ENCODE measurements around the gene GPR4.
"Not testable (repeated sequence)": the region's sequence is repeated elsewhere in the genome, so short reads cannot be mapped to it uniquely, and the experiment has no call there.

The GPR4 gene

DNA sequence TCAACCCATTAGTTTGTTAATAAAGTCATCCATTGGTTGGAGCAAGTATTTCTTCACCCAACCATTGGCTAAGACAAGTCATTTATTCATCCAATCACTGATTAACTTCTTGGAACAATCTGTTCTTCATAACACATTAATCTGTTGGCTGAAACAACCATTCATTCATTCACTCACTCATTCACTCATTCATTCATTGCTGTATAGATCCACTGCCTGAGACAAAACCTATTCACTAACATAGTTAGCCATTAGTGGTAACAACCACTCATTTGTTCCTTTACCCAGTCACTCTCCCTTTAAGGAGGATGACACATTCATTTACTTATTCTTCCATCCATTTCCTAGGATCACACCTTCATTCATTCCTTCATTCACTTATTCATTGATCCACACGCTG lies 22.0 kb upstream of the GPR4 start:
- DNase-seq (ENCODE audit: low read depth, low spot score): no peak

DNA sequence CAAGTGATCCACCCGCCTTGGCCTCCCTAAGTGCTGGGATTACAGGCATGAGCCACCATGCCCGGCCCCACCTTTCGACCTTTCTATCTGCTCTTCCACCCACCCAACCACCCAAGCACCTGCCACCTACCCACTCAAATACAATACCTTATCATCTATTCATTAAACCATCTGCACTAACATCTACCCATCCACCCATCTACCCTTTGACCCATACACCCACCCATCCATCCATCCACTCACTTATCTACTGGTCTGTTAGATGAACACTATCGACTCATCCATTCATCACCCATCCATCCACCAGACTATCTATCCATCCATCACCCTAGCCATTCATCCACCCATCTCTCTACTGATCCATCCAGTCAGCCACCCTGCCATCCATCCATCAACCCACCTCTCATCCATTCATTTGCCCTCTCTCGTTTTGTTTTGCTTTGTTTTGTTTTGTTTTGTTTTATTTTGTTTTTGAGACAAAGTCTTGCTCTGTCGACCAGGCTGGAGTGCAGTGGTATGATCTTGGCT lies 20.0 kb upstream of the GPR4 start:
- DNase-seq (ENCODE audit: low read depth, low spot score): no peak

DNA sequence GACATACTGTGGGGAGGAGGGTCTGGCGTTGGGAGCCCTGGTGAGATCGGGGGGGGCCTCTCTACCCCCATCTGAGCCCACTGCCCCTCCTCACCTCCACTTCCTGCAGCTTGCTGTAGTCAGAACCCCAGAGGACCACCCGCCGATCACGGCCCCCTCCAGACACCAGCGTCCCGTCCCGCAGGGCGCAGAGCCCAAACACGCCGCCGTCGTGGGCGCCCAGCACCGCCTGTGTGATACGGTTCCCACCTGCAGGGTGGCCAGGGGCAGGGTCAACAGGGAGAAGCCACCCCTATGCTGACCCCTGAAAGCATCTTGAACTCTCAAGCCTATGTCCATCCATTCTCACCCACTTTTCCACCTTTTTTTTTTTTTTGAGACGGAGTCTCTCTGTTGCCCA lies 19.4 kb upstream of the GPR4 start:
- no peak for DNase-seq (ENCODE audit: low read depth, low spot score)

DNA sequence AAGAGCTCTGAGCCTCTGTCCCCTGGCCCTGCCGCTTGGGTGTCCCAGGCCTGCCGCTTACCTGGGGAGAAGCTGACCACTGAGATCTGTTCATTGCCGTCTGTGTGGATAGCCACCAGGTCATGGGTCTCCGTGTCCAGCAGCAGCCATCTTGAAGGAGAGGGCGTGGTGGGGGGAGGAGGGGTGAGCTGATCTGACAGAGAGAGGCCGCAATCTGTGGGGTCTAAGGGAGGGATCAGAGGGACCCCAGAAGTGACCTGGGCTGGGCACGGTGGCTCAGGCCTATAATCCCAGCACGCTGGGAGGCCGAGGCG lies 14.6 kb upstream of the GPR4 start:
- DNase-seq (ENCODE audit: low read depth, low spot score): no peak

DNA sequence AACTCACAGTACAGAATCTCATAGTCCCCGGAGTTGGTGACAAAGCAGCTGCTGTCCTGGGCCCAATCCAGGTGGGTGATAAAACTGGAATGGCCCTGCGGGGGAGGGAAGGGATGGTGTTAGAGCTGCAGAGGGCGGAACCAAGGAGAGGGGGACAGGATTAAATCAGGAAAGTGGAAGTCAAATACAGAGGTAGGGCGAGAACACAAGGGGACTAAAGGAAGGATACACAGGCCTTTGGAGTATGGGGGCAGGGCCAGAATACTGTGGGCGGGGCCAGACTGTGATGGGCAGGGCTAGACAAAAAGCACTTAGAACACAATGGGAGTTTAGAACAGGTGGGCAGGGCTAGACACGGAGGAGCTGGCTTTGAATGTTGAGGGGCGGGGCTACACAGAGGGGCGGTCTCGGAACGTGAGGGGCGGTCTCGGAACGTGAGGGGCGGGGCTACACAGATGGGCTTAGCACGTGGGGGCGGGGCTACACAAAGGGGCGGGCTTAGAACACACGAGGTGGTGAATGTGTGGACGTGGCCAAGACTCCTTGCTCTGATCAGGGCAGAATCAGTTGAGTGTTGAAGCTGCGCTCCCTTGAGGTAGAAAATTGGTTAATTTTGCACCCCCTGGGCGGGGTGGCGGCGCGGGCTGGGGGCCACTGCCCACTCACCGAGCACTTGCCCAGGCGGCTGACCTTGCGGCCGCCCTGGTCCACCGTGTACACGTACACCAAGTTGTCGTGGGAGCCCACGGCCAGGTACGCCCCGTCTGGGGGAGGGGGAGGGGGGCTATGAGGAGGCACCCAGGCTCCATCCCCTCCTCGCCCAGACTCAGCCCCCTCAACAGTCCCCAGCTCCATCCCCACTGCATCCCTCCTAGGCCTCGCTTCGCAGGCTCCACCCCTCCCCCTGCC lies 14.0 kb upstream of the GPR4 start:
- peak; percentile 90 for DNase-seq (ENCODE audit: low read depth, low spot score)

DNA sequence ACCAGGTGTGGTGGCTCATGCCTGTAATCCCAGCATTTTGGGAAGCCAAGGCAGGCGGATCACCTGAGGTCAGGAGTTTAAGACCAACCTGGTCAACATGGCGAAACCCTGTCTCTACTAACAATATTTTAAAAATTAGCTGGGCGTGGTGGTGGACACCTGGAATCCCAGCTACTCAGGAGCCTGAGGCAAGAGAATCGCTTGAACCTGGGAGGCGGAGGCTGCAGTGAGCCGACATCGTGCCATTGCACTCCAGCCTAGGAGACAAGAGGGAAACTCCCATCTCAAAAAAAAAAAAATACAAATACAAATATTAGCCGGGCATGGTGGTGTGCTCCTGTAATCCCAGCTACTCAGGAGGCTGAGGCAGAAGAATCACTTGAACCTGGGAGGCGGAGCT lies 13.0 kb upstream of the GPR4 start:
- not testable (repeated sequence) for DNase-seq (ENCODE audit: low read depth, low spot score)

DNA sequence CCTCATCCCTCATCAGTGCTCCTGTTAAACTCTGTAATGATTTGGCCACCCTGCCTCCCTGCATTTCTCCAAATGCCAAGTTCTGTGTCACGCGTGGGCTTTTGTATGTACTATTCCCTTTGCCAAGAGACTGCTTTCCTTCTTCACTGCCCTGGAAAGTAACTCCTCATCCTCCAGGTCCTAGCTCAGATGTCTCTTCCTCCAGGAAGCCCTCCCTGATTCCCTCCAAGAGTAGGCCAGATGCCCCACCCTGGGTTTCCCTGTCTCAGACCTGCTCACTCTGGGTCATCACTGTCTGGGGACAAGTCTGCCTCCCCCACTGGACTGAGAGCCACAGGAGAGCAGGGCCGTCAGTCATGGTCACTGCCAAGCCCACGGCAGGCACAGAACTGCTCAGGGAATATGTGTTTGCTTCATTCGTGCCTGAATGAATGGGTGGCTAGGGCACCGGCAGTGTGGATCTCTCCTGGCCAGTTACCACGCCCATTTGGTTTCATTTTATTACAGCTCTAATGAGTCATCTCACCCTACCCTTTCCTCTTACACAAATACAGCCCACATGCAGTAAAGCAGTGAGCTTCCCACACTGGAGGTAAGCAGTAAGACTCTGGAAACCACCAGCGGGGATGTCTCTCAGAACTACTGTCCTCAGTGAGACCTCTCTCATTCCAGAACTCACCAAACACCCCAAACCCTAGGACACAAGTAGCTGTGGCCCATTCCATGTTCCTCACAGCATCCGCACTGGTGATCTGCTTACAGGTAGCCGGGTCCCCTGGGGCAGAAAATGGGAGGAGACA lies 12.1 kb upstream of the GPR4 start:
- DNase-seq (ENCODE audit: low read depth, low spot score): no peak

DNA sequence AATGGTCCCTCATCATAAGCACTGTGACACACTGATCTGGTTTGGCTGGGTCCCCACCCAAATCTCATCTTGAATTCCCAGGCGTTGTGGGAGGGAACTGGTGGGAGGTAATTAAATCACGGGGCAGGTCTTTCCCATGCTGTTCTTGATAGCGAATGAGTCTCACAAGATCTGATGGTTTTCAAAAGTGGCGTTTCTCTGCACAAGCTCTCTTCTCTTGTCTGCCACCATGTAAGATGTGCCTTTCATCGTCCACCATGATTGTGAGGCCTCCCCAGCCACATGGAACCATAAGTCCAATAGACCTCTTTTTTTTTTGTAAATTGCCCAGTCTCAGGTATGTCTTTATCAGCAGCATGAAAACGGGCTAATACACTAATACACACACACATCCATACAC lies 6.9 kb upstream of the GPR4 start:
- no peak for DNase-seq (ENCODE audit: low read depth, low spot score)

DNA sequence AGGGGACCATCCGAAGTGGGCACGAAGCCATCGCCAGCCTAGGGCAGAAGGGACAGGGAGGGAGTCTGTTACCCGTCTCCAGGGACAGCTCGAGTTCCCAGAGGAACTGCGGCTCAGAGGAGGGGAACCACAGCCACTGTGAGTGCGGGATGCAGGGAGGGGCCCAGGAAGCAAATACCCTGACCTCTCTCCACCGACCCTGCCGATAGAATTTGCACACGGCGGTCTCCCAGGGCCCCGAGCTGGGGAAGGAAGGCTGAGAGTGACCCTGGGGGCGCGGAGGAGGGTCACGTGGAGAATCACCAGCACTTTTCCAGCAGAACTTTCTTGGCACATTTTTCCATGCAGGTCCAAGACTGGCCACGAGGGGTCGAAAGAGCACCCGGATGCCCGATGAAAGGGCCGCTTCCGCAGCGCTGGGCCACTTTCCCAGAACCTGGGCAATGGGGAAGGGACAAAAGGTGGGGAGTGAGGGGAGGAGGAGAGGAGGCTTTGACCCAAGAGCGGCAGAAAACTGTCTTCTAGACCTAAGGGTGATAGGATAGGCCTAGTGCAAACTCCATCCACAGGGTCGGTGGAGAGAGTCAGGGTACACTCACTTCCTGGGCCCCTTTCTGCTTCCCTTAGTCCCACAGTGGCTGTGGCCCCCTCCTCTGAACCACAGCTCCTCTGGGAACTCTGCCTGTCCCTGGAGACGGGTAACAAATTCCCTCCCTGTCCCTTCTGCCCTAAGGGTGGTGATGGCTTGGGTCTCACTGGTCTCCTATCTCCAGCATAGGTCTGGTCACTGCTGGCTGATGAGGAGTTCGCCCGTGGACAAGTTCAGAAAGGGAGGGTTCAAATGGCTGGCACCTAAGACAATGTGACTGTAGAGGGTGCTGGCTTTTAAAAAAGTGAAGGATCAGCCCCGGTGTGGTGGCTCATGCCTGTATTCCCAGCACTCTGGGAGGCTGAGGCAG lies 5.3 kb upstream of the GPR4 start:
- no peak for DNase-seq (ENCODE audit: low read depth, low spot score)

DNA sequence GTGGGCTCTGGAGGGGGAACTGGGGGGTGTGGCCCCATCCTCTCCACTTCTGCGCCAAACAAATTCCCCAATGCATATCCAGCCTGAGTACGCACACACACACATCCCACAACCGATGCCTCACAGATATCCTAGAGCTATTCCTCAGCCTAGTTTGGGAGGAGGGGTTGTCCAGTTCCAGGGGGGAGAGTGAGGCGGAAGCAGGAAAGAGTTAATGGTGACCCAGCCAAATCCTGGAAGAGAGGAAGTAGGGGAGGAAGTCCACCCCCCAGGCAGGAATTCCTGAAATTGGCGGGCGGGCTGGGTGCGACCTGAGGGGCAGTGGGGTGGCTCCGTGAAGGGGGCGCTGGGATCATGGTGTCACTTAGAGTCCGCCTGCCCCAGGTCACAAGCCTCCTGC lies 897 bp downstream of the GPR4 start:
- no peak for DNase-seq (ENCODE audit: low read depth, low spot score)

DNA sequence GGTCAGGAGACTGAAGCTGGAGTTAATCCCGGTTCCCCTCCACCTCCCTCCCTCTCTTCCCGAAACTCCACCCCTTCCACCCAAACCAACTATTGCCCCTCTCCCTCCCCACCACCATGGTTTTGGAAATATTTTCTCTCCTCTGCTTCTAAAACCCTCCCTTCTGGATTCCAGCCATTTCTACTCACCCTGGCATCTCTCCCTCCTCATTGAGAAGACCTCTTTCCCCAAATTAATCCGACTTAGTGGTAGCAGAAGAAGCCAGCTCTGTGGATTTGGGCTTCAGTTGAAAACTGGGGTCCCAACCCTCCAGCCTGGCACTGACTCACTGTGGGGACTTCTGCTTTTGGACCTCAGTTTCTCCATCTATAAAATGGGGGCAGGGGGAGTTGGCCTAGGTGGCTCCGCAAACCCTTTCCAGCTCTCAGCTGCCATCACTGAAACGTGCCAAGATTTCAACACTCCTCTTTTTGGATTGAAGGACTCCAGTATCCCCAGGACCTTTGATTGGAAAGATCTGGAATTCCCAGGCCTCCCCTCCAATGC lies 1.6 kb downstream of the GPR4 start:
- no peak for DNase-seq (ENCODE audit: low read depth, low spot score)

DNA sequence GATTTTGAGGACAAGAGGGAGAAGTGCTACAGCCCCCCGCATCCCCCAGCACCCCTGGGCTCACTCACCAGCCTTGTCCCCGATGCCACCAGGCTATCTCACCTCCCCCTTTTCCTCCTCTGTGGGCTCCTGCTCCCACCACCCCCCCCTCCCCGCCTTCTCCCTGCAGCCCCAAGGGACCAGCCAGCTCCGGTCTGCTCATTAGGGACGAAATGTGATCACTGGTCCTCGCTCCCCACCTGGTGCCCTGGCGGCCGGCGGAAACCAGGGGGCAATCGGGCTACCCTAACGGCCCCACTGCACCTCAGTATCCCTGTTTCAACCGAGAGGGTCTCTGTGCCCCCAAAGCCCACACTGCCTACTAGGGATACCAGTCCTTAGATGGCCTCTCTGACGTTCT lies 2.7 kb downstream of the GPR4 start:
- no peak for DNase-seq (ENCODE audit: low read depth, low spot score)

DNA sequence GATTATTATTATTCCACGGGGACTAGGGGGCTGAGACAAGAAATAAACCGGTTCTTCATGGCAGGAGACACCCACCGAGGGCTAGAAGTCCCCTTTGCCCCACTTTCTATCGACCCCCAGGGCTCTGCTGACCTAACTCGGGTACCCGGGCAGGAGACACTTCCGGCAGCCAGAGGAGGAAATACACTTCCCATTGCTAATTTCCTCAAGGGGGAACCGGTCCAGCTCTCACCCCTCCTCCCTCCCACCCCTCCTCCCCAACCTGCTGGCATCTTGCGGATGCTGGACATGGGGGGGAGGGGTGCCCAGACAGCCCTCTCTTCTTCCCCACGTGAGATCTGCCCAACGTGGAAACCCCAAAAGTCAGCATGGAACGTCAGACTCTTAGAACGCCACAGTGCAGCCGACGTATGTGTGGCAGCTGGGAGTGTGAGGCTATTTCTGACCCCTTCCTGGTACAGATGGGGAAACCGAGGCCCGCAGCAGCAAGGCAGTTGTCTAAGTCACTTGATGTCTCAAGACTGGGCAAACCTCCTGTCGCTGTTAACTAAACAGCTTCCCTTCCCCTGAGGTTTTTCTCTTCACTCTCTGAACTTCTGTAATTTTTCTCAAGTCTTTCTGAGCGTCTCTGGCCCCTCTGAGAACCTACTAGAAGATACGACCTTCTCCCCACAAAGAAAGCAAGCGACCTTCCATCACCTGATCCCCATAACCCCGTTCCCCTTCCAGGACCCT lies 3.6 kb downstream of the GPR4 start:
- DNase-seq (ENCODE audit: low read depth, low spot score): no peak

DNA sequence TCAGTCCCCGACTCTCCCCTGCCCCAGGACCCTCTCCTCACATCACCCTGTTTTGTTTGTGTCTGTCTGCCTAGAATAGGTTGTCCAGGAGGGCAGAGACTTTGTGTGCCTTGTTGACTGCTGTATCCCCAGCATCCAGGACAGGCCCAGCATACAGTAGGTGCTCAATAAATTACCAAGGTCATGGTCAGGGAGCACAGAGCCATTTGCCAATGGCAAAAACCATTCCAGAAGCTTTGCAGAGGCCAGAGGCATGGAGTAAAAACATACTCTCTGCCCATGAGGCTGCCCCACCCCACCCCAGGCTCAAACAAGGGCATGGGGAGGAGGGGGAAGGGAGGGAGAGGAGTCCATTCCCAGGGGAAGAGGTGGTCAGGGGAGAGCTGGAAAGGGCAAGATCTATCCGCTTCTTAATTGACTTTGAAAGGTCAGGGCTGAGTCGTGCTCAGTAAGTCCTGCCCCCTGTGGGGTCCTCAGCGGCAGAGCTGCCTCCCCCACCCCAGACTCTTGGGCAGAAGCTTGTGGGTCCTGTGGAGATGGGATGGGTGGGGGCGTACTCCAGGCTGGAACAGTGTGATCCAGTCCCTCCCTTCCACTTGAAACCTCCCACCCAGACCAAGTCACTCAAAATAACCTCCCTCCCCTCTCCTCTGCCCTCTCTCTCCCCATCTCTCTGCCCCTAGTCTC lies 4.4 kb downstream of the GPR4 start:
- DNase-seq (ENCODE audit: low read depth, low spot score): no peak

DNA sequence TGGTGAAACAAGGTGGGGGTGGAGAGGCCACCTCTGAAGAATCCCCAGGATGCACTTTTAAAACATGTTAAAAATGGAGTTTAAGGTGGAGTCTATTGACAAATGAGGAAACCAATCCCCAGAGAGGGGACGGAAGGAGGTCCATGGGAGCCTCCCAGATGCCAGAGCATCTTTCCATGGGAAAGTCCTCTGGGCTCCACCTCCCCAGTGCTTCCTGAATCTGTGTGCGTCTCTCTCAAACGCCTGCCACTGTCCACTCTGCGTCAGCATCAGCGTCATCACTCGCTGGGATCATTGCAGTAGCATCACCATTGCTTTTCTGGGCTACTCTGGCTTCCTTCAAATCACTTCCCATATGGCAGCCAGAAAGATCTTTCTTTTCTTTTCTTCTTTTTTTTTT lies 6.2 kb downstream of the GPR4 start:
- no peak for DNase-seq (ENCODE audit: low read depth, low spot score)

DNA sequence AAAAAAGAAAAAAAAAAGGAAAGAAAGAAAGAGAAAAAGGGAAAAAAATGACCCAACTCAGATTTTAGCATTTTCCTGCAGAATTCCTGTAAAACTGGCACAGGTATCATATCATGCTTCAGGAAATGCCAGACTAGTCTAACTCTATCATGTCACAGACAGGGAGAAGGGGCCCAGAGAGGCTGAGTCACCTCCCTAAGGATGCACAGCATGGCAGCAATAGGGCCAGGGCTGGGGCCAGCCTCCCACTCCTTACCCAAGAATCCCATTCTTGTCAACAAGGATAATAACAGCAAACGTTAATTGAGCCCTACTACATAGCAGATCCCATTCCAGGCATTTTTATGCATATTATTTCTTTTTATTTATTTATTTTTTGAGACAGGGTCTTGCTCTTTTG lies 8.5 kb downstream of the GPR4 start:
- no peak for DNase-seq (ENCODE audit: low read depth, low spot score)

DNA sequence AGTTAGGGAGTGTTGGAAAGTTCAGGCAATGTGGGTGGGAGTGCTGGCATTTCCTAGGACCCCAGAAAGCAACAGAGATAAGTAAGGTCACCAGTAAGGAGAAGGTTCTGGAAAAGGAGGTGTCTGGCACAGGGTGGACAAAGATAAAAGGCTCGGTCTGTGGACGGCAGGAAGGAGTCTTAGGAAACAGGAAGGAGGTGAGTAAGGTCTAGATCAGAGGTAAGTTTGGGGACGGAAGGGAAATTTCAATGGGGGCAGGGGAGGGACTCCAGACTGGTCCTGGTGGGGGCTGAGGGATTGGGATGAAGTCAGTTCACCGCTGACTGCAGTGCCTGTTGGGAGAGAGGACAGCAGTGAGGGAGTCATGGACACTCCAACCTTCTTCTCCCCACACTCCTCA lies 9.6 kb downstream of the GPR4 start:
- no peak for DNase-seq (ENCODE audit: low read depth, low spot score)

DNA sequence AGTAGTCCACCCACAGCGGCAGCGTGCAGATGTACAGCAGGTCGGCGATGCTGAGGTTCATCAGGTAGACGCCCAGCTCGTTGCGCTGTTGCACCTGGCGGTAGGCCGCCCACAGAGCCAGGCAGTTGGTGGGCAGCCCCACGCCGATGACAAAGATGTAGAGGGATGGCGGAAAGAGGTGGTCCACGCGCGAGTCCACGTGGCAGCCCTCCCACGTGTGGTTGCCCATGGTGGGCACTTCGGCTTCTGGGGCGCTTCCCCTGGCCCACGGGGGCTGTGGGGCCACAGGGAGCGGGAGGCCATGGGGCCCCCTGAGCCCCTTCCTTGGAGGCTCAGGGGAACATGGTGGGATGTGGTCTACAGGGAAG lies 10.4 kb downstream of the GPR4 start:
- DNase-seq (ENCODE audit: low read depth, low spot score): no peak

DNA sequence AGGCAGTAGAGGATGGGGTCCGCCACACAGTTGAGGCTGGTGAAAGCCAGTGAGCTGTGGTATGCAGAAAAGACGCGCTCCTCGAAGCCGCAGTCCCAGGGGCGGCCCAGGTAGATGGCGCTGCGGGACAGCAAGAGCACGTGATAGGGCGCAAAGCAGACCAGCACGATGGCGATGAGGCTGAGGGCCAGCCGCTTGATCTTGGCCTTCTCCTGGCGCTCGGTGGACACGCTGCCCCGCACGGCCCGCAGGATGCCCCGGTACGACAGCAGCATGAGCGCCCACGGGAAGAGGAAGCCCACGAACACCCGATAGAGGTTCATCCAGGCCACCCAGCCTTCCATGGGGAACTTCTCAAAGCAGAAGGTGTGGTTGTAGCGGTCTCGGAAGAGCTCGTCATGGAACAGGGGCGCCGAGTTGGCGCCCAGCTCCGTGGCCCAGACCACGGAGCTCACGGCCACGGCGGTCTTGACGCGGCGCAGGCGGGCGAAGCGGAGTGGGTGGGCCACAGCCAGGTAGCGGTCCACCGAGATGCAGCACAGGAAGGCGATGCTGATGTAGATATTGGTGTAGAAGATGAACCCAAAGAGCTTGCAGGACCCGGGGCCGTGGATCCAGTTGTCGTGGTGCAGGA lies 10.9 kb downstream of the GPR4 start:
- no peak for DNase-seq (ENCODE audit: low read depth, low spot score)

Measured in iPS DF 19.7 (cell line).